Activated CD8-positive, alpha-beta memory T cell treated with anti-CD3 and anti-CD28 coated beads for 36 hours (primary cell): Measurements from ENCODE around the gene UBTFL1. TPM values are rescaled to one million over a fixed set of nuclear protein-coding genes. Genes with fewer than 3 reads are reported as not detected.
"Not testable (repeated sequence)": the region's sequence is repeated elsewhere in the genome, so short reads cannot be mapped to it uniquely, and the experiment has no call there.

ENCODE experiments used
- CTCF ChIA-PET: fragments of 350-600 bp; sonication (Branson Sonifier 250); formaldehyde crosslinking; loops from one replicate; lab custom pipeline; 2021; ENCODE audit warnings: antibody characterized with exemption; lab: Charles Lee
- POLR2A ChIA-PET: fragments of 350-600 bp; sonication (Branson Sonifier 250); formaldehyde crosslinking; loops from one replicate; lab custom pipeline; 2021; ENCODE audit warnings: antibody characterized with exemption; lab: Charles Lee
- total RNA-seq, 2 experiments: library from RNA; stranded (reverse); gene quantifications; one replicate each; pipeline ENCODE4 v1.2.3, GENCODE V29; 2021

The UBTFL1 gene, protein sequence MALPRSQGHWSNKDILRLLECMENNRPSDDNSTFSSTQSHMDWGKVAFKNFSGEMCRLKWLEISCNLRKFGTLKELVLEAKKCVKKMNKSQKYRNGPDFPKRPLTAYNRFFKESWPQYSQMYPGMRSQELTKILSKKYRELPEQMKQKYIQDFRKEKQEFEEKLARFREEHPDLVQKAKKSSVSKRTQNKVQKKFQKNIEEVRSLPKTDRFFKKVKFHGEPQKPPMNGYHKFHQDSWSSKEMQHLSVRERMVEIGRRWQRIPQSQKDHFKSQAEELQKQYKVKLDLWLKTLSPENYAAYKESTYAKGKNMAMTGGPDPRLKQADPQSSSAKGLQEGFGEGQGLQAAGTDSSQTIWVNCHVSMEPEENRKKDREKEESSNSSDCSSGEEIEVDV
- total RNA-seq = not detected

DNA sequence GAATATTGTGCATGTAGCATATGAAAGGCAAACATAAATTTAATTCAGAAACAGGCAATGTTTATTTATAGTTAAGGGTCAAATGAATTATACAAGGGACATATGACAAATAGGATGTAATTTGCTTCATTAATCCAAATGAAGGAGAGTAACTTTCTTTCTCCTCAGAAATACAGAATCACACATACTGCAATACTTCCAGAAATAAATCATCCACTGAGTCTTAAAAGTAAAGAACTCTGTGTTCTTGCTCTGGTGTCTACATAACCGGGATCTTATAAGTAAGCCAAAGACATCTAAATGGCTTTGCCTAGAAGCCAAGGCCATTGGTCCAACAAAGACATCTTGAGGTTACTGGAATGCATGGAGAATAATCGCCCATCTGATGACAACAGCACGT, at the start of gene UBTFL1:
Gene UBTFL1, plus strand, starts transcription at position 301 of the 400 bp plus-strand sequence. Its CDS starts 0 bp downstream, at position 301.
- POLR2A ChIA-PET, CTCF ChIA-PET: not testable (repeated sequence)

- CTCF ChIA-PET = not testable (repeated sequence)
Observed at GRCh38 chr11:90051591-90052209, 34.0 kb upstream of the UBTFL1 start.

GRCh38 chr11:90052311-90052710, 33.4 kb upstream of the UBTFL1 start:
- CTCF ChIA-PET, POLR2A ChIA-PET: not testable (repeated sequence)

More at GRCh38 chr11:90051591-90052209, 34.0 kb upstream of the UBTFL1 start:
- POLR2A ChIA-PET = not testable (repeated sequence)

DNA sequence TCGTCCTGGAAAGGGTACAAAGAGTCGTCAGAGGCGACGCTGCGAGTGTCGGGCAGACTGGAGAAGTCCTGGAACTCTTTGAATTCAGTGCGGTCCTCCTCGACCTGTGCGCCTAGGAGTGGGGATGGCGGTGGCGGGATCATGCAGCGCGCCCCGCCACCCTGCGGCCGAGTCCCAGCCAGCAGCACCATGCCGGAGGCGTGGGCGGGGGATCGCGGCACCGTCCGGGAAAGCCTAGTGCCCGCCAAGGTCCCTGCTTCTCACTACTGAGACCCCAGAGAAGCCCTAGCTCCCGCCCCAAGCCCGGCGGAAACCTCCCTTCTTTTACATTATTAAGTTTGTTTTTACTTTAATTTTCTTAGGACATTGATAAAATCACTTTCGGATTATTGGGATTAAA, 32.2 kb upstream of the UBTFL1 start:
- POLR2A ChIA-PET, CTCF ChIA-PET: not testable (repeated sequence)

DNA sequence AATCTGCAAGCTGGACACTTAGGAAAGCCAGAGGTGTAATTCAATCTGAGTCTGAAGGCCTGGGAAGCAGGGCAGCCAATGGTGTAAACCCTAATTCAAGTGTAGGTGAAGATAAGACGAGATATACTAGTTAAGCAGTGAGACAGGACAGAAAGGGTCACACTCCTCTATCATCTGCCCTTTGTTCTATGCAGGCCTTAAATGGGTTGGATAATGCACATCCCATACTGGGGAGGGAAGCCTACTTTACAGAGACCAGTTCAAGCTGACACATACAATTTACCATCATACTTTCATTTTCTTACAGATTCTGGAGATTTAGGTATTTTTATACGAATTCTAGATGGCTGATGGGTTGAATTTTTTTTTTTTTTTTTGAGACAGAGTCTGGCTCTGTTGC, 3.0 kb downstream of the UBTFL1 start:
- POLR2A ChIA-PET, CTCF ChIA-PET: not testable (repeated sequence)

DNA sequence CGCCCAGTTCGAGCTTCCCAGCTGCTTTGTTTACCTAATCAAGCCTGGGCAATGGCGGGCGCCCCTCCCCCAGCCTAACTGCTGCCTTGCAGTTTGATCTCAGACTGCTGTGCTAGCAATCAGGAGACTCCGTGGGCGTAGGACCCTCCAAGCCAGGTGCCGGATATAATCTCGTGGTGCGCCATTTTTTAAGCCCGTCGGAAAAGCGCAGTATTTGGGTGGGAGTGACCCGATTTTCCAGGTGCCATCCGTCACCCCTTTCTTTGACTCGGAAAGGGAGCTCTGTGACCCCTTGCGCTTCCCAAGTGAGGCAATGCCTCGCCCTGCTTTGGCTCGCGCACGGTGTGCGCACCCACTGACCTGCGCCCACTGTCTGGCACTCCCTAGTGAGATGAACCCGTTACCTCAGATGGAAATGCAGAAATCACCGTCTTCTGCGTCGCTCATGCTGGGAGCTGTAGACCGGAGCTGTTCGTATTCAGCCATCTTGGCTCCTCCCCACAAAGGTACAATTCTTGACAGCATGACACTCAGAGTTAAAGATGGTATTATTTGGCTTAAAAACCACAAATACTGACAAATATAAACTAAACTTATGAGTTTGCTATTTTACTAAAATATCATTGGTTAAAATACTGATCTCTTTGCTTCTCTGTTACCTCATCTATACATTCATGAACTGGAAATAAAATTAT, 9.6 kb downstream of the UBTFL1 start:
- CTCF ChIA-PET, POLR2A ChIA-PET: not testable (repeated sequence)

- POLR2A ChIA-PET, CTCF ChIA-PET: not testable (repeated sequence)
Observed at GRCh38 chr11:90098261-90098660, 12.5 kb downstream of the UBTFL1 start.

DNA sequence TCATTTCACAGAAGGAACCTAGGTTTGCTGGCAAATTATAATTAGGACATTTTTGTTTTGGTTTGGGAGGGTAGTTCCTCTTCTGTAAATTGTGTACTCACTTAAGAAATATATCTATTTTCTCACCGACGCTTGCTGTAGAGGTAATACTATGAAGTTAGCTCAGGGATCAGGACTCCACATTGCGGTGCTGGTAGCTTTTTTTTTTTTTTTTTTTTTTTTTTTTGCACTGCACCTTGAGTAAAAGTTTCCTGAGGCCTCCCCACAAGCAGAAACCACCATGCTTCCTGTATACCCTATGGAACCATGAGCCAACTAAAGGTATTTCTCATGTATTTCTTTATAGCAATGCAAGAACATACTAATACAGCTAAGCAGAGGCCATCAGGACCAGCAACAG, 14.7 kb downstream of the UBTFL1 start:
- CTCF ChIA-PET = no interaction called here

GRCh38 chr11:90113541-90113940, 27.8 kb downstream of the UBTFL1 start:
- CTCF ChIA-PET = no interaction called here

More for the DNA sequence above, 14.7 kb downstream of the UBTFL1 start:
- POLR2A ChIA-PET = no interaction called here

GRCh38 chr11:90120191-90120590, 34.4 kb downstream of the UBTFL1 start:
- POLR2A ChIA-PET = no interaction called here
- CTCF ChIA-PET = no interaction called here

More at GRCh38 chr11:90113541-90113940, 27.8 kb downstream of the UBTFL1 start:
- POLR2A ChIA-PET = no interaction called here

GRCh38 chr11:90124371-90124770, 38.6 kb downstream of the UBTFL1 start:
- CTCF ChIA-PET = no interaction called here

GRCh38 chr11:90124946-90125345, 39.2 kb downstream of the UBTFL1 start:
- CTCF ChIA-PET = no interaction called here
- POLR2A ChIA-PET = no interaction called here

More at GRCh38 chr11:90124371-90124770, 38.6 kb downstream of the UBTFL1 start:
- POLR2A ChIA-PET = no interaction called here

- POLR2A ChIA-PET = no interaction called here
- CTCF ChIA-PET = no interaction called here
Observed at GRCh38 chr11:90133560-90134477, 48.1 kb downstream of the UBTFL1 start.

GRCh38 chr11:90134478-90135003, 48.8 kb downstream of the UBTFL1 start, which contains the start of gene NAALAD2:
TSS of gene NAALAD2 (plus strand) at chr11:90134663. CDS start at chr11:90134759, 96 bp downstream.
- POLR2A ChIA-PET = no interaction called here
- CTCF ChIA-PET = no interaction called here

DNA sequence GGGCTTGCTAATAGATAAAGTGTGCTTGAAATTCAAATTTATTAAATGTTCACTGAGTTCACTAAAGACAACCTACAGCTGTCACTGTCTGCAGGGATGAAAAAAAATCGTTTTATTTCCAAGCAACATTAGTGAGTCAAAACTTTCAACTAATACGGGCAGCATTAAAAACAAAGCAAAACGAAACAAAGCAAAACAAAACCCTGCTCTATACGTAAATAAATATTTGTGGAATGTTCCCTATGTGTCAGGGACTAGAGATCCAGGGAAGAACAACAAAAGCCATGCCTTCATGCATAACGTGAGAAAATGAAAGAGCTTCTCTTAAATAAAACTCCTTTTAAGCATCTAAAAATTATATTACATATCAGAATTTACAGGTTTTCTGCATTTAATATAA, 49.3 kb downstream of the UBTFL1 start:
- POLR2A ChIA-PET = no interaction called here
- CTCF ChIA-PET = no interaction called here
